Measurements from ENCODE around the gene RPL27.

Gene RPL27

GRCh38 chr17:43051969-43052368 is 53.8 kb downstream of the RPL27 start:
- no peak for DNase-seq (ENCODE audit: low read depth)

Measured in HS-27A (cell line).